Stimulated activated CD4-positive, alpha-beta T cell treated with anti-CD3 and anti-CD28 coated beads, Interleukin-15, amount 100 ng/mL, for 24 hours (primary cell): ENCODE measurements around the gene SHCBP1L.

Experiments used
- DNase-seq: peaks from one replicate; pipeline ENCODE4 v3.0.0-alpha.2; 2020

Gene SHCBP1L

GRCh38 chr1:182888736-182889531, 64.0 kb downstream of the SHCBP1L start:
- no peak for DNase-seq

GRCh38 chr1:182886985-182887384, 66.0 kb downstream of the SHCBP1L start:
- no peak for DNase-seq

GRCh38 chr1:182885591-182885990, 67.4 kb downstream of the SHCBP1L start:
- DNase-seq = no peak

GRCh38 chr1:182884872-182885271, 68.1 kb downstream of the SHCBP1L start:
- DNase-seq = no peak

- peak; percentile 47 for DNase-seq
Measured at GRCh38 chr1:182877842-182878241, 75.1 kb downstream of the SHCBP1L start.

GRCh38 chr1:182877331-182877730, 75.6 kb downstream of the SHCBP1L start:
- no peak for DNase-seq

GRCh38 chr1:182875889-182876288, 77.1 kb downstream of the SHCBP1L start:
- no peak for DNase-seq

GRCh38 chr1:182872881-182873280, 80.1 kb downstream of the SHCBP1L start:
- no peak for DNase-seq

- no peak for DNase-seq
Measured at GRCh38 chr1:182869241-182869666, 83.7 kb downstream of the SHCBP1L start.

GRCh38 chr1:182867861-182868260, 85.1 kb downstream of the SHCBP1L start:
- no peak for DNase-seq

GRCh38 chr1:182863940-182864339, 89.0 kb downstream of the SHCBP1L start:
- no peak for DNase-seq

- DNase-seq = no peak
Measured at GRCh38 chr1:182862827-182863226, 90.1 kb downstream of the SHCBP1L start.

- DNase-seq = no peak
Measured at GRCh38 chr1:182861994-182862393, 91.0 kb downstream of the SHCBP1L start.

- no peak for DNase-seq
Measured at GRCh38 chr1:182860658-182861057, 92.3 kb downstream of the SHCBP1L start.

GRCh38 chr1:182857212-182857611, 95.8 kb downstream of the SHCBP1L start:
- DNase-seq = no peak

- no peak for DNase-seq
Measured at GRCh38 chr1:182855911-182856310, 97.1 kb downstream of the SHCBP1L start.

GRCh38 chr1:182851825-182852224, 101.1 kb downstream of the SHCBP1L start:
- DNase-seq = no peak

GRCh38 chr1:182850319-182850718, 102.6 kb downstream of the SHCBP1L start:
- no peak for DNase-seq
